HepG2 (cell line): ENCODE measurements around the gene PTPRH. TPM values are rescaled to one million over a fixed set of nuclear protein-coding genes. Genes with fewer than 3 reads are reported as not detected.

ENCODE experiments used
- EEA1 ChIP-seq: sonication (generic); formaldehyde crosslinking; IDR thresholded peaks from 2 replicates; pipeline ENCODE4 v1.5.1; 2020; ENCODE audit warnings: mild to moderate bottlenecking, missing genetic modification reagents, borderline replicate concordance
- EED ChIP-seq: sonication (generic); formaldehyde crosslinking; IDR thresholded peaks from 2 replicates; pipeline ENCODE4 v1.5.0; 2020; ENCODE audit warnings: mild to moderate bottlenecking, missing genetic modification reagents
- FOXM1 ChIP-seq: sonication (generic); formaldehyde crosslinking; IDR thresholded peaks from 2 replicates; pipeline ENCODE4 v1.5.0; 2020; ENCODE audit warnings: missing genetic modification reagents
- HMGXB4 ChIP-seq, 2 experiments: sonication (generic) in 1 of 2; formaldehyde crosslinking in 1 of 2; IDR thresholded peaks; 2 replicates each; pipeline versions ENCODE4 v1.4.0 to v1.6.1; 2018 to 2020; ENCODE audit warnings: missing genetic modification reagents in 2 of 2, borderline replicate concordance in 1 of 2, low read depth in 1 of 2, mild to moderate bottlenecking in 1 of 2, missing biosample characterization in 1 of 2
- HNRNPLL ChIP-seq: fragments of 200-400 bp; formaldehyde crosslinking; IDR thresholded peaks from 2 replicates; pipeline ENCODE4 v1.6.1; 2017; ENCODE audit warnings: mild to moderate bottlenecking, low read depth, low read length; ENCODE audit not compliant: poor library complexity, severe bottlenecking
- JDP2 ChIP-seq: sonication (generic); formaldehyde crosslinking; IDR thresholded peaks from 2 replicates; pipeline ENCODE4 v1.8.1; 2022; ENCODE audit warnings: missing genetic modification reagents, borderline replicate concordance
- PHF21A ChIP-seq: sonication (generic); formaldehyde crosslinking; IDR thresholded peaks from 2 replicates; pipeline ENCODE4 v1.5.0; 2020; ENCODE audit warnings: mild to moderate bottlenecking, missing genetic modification reagents
- TCF12 ChIP-seq, 2 experiments: fragments of 450-650 bp in 1 of 2; sonication (generic) in 1 of 2; formaldehyde crosslinking in 1 of 2; IDR thresholded peaks; 2 replicates each; pipeline versions ENCODE4 v1.6.1 to v1.8.0; 2017 to 2022; ENCODE audit warnings: antibody characterized with exemption in 1 of 2, mild to moderate bottlenecking in 1 of 2, missing genetic modification reagents in 1 of 2, moderate library complexity in 1 of 2
- TERF1 ChIP-seq: sonication (generic); formaldehyde crosslinking; IDR thresholded peaks from 2 replicates; pipeline ENCODE4 v1.8.0; 2022; ENCODE audit warnings: mild to moderate bottlenecking, missing genetic modification reagents, moderate library complexity
- USF2 ChIP-seq, 2 experiments: sonication (generic) in 1 of 2; formaldehyde crosslinking in 1 of 2; IDR thresholded peaks; 2 replicates each; pipeline versions ENCODE4 v1.5.1 to v1.6.1; 2011 to 2020; ENCODE audit warnings: borderline replicate concordance in 1 of 2, low read depth in 1 of 2, low read length in 1 of 2, mild to moderate bottlenecking in 1 of 2, missing genetic modification reagents in 1 of 2, moderate library complexity in 1 of 2
- ZNF333 ChIP-seq: sonication (generic); formaldehyde crosslinking; IDR thresholded peaks from 2 replicates; pipeline ENCODE4 v1.4.0; 2020; ENCODE audit warnings: mild to moderate bottlenecking, missing genetic modification reagents, borderline replicate concordance
- ZNF772 ChIP-seq: sonication (generic); formaldehyde crosslinking; IDR thresholded peaks from 2 replicates; pipeline ENCODE4 v1.5.0; 2020; ENCODE audit warnings: mild to moderate bottlenecking, missing genetic modification reagents
- ZNF790 ChIP-seq: sonication (generic); formaldehyde crosslinking; IDR thresholded peaks from 2 replicates; pipeline ENCODE4 v1.8.0; 2022; ENCODE audit warnings: missing genetic modification reagents, mild to moderate bottlenecking, borderline replicate concordance
- ZZZ3 ChIP-seq: sonication (generic); formaldehyde crosslinking; IDR thresholded peaks from 2 replicates; pipeline ENCODE4 v1.4.0; 2020; ENCODE audit warnings: missing genetic modification reagents, mild to moderate bottlenecking, borderline replicate concordance
- polyA plus RNA-seq, 8 experiments: library from polyadenylated mRNA; depleted of rRNA in 3 of 8; stranded (reverse) in 7 of 8; unstranded in 1 of 8; fragments of >200 nt; fragmentation: Illumina TruSeq in 4 of 8; extraction: Trizol in 4 of 8; gene quantifications; 2 replicates each; pipeline versions ENCODE4 v1.2.1 to v1.2.3, GENCODE V29; 2011 to 2016; ENCODE audit warnings: low read depth in 4 of 8, missing spikeins in 1 of 8, mixed read lengths in 1 of 8; ENCODE audit not compliant: insufficient read depth in 1 of 8
- total RNA-seq, 5 experiments: library from RNA; depleted of rRNA; stranded (reverse); fragments of >200 nt; fragmentation: Illumina TruSeq; extraction: Trizol; gene quantifications; 2 replicates each; pipeline ENCODE4 v1.2.3, GENCODE V29; 2016; ENCODE audit warnings: low read depth in 1 of 5
- TF ChIP-seq, protein P1 (sequence below): sonication (generic); formaldehyde crosslinking; IDR thresholded peaks from 2 replicates; pipeline ENCODE4 v1.8.0; 2022; ENCODE audit warnings: missing genetic modification reagents, mild to moderate bottlenecking, borderline replicate concordance
- TF ChIP-seq, protein P2 (sequence below): sonication (generic); formaldehyde crosslinking; IDR thresholded peaks from 2 replicates; pipeline ENCODE4 v1.4.0; 2020; ENCODE audit warnings: missing genetic modification reagents

The PTPRH gene
- total and polyA plus RNA-seq, 2 of the 13 experiments (the other 11 are each of a cell fraction or from before 2014, with no cell fraction given), result 14.7 to 125 TPM

DNA sequence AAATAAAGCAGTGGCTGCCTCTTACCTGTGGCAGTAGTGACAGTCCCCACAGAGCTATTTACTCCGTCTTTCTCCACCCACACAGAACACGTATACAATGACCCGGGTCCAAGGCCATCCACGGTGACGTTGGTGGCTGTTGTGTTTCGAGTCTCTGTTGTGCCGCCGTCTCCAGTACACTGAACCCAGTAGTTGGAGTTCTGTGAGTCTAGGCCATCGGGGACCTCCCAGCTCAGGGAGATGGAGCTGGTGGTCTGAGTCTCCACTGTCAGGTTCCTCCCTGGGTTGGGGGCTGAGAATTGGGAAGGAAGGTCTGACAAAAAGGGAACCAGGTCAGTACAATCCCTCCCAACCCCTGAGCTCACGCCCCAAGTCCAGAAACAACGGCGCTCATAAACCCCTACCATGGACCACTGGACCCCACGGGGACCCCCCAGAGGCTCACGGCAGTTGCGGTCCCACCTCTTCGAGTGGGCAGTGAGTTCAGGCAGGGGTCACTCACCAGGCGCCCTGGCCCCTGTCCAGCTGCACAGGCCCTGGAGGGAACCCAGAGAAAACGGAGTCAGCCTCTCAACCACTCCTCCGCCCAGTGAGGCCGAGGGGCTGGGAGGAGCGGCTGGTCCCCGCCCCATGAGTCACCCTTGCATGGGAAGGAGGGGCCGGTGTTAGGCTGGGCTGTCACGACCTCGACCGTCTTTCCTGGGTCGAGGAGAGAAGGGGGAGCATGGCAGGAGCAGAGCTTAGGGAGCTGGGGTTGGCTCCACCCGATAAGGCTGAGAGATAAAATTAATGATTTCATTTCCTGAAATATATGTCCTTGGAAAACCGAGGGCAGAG, 2.4 kb downstream of the PTPRH start (continued):
- TF ChIP-seq TCF12 (IDR thresholded peaks at IDR 0.05) (no peak), TCF12 (CRISPR knock-in tag; IDR thresholded peaks at IDR 0.05) (peak; percentile 57; the same call in 1 of the 2 replicates), JDP2 (CRISPR knock-in tag) (no peak), PHF21A (CRISPR knock-in tag) (peak; percentile 68), HMGXB4 (CRISPR knock-in tag; IDR thresholded peaks at IDR 0.05; ENCODE audit: borderline replicate concordance in 1 of 2, low read depth in 1 of 2) (peak; percentile 4 to 63; a peak in 3 of 4 replicates), USF2 (IDR thresholded peaks at IDR 0.05; ENCODE audit: low read depth, low read length) (no peak), USF2 (CRISPR knock-in tag; IDR thresholded peaks at IDR 0.05; ENCODE audit: borderline replicate concordance) (no peak), TERF1 (CRISPR knock-in tag) (no peak), ZZZ3 (CRISPR knock-in tag) (no peak), ZNF790 (no peak), EED (CRISPR knock-in tag) (no peak), ZNF333 (CRISPR knock-in tag) (peak; percentile 71; the same call in 1 of the 2 replicates), FOXM1 (no peak), EEA1 (CRISPR knock-in tag) (no peak), ZNF772 (peak; percentile 63), HNRNPLL (peak; percentile 62)
- TF ChIP-seq, protein P1, sequence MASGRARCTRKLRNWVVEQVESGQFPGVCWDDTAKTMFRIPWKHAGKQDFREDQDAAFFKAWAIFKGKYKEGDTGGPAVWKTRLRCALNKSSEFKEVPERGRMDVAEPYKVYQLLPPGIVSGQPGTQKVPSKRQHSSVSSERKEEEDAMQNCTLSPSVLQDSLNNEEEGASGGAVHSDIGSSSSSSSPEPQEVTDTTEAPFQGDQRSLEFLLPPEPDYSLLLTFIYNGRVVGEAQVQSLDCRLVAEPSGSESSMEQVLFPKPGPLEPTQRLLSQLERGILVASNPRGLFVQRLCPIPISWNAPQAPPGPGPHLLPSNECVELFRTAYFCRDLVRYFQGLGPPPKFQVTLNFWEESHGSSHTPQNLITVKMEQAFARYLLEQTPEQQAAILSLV (CRISPR knock-in tag), result peak; percentile 31; the same call in 1 of the 2 replicates
- TF ChIP-seq, protein P2, sequence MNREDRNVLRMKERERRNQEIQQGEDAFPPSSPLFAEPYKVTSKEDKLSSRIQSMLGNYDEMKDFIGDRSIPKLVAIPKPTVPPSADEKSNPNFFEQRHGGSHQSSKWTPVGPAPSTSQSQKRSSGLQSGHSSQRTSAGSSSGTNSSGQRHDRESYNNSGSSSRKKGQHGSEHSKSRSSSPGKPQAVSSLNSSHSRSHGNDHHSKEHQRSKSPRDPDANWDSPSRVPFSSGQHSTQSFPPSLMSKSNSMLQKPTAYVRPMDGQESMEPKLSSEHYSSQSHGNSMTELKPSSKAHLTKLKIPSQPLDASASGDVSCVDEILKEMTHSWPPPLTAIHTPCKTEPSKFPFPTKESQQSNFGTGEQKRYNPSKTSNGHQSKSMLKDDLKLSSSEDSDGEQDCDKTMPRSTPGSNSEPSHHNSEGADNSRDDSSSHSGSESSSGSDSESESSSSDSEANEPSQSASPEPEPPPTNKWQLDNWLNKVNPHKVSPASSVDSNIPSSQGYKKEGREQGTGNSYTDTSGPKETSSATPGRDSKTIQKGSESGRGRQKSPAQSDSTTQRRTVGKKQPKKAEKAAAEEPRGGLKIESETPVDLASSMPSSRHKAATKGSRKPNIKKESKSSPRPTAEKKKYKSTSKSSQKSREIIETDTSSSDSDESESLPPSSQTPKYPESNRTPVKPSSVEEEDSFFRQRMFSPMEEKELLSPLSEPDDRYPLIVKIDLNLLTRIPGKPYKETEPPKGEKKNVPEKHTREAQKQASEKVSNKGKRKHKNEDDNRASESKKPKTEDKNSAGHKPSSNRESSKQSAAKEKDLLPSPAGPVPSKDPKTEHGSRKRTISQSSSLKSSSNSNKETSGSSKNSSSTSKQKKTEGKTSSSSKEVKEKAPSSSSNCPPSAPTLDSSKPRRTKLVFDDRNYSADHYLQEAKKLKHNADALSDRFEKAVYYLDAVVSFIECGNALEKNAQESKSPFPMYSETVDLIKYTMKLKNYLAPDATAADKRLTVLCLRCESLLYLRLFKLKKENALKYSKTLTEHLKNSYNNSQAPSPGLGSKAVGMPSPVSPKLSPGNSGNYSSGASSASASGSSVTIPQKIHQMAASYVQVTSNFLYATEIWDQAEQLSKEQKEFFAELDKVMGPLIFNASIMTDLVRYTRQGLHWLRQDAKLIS (CRISPR knock-in tag), result 0 out of 2 replicates have a peak, but pooled peaks have one; percentile 66
